ENCODE results near the gene HMSD.

DNA sequence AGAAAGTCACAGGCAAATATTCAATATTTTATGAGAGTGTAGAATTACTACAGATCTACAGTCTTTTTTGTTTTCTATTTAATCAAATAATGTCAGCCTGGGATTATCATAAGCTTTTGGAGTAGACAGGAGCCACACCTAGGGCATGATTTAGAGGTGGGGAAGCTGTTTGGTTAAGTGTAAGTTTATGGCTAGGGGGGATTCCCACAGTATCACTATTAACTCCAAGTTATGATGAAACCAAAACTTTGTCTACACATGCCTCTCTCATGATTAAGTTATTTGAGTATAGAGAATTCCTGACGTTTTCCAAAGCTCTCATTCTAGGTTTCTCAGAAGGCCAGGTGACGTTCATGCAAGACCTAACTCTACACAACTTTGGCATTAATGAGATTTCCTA, 39.2 kb upstream of the HMSD start:
- TF ChIP-seq, protein P1, sequence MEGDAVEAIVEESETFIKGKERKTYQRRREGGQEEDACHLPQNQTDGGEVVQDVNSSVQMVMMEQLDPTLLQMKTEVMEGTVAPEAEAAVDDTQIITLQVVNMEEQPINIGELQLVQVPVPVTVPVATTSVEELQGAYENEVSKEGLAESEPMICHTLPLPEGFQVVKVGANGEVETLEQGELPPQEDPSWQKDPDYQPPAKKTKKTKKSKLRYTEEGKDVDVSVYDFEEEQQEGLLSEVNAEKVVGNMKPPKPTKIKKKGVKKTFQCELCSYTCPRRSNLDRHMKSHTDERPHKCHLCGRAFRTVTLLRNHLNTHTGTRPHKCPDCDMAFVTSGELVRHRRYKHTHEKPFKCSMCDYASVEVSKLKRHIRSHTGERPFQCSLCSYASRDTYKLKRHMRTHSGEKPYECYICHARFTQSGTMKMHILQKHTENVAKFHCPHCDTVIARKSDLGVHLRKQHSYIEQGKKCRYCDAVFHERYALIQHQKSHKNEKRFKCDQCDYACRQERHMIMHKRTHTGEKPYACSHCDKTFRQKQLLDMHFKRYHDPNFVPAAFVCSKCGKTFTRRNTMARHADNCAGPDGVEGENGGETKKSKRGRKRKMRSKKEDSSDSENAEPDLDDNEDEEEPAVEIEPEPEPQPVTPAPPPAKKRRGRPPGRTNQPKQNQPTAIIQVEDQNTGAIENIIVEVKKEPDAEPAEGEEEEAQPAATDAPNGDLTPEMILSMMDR (IDR thresholded peaks at IDR 0.05) = no peak
- TF ChIP-seq POLR2A (IDR thresholded peaks at IDR 0.05) = no peak
